T-helper 2 cell treated with Interferon-gamma antibody and Interleukin-4, amounts not matched to agents 100 ng/mL and 5 ng/mL, for 36 hours (primary cell): ENCODE results near the gene BEAN1. TPM values are rescaled to one million over a fixed set of nuclear protein-coding genes. Genes with fewer than 3 reads are reported as not detected.
"Not testable (repeated sequence)": the region's sequence is repeated elsewhere in the genome, so short reads cannot be mapped to it uniquely, and the experiment has no call there.

Experiments used
- intact Hi-C: fragments of 100-400 bp; cut with micrococcal nuclease; formaldehyde crosslinking; loops from one replicate; pipeline ENCODE4 v1.15.1; 2023
- total RNA-seq: library from RNA; stranded (reverse); gene quantifications from 2 replicates; pipeline ENCODE4 v1.2.3, GENCODE V29; 2022

BEAN1 gene
- total RNA-seq, 1 donor from 2014 or later = not detected

DNA sequence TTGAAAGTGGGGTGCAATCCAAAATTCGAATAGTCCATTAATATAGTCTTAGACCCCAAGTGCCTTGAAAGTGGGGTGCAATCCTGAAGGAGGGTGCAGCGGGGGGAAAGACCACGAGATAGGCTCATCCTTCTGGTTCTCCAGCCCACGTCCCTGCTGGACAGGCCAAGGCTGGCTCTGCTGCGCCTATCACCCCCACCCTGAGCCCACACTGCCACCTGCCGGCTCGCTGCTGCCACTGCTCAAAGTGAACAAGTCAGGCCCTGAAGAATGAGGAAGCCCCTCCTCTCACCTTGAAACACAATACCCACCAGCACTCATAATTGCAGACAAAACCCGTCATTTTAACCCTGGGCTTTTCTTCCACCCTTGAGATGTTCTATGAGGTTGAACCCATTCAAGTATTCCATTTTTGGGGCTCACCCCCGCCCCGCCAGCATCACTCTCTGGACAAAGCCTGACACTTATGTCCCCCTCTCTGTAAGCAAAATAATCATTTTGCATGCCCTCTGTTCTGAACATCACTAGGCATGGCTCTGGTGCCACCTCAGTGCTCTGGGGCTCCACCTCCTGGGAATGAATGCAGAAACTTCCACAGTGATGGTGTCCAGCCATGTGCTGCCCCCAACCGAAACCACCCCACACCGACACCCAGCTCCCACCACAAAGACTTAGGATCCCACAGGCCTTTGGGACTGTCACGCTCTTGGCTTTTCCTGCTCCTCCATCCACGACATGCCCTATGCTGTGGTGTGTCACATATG, 56.8 kb downstream of the BEAN1 start:
- intact Hi-C loops = loop anchor here (1.0 kb wide), 1 partner anchor 78 kb away; no protein-coding TSS in a partner anchor

DNA sequence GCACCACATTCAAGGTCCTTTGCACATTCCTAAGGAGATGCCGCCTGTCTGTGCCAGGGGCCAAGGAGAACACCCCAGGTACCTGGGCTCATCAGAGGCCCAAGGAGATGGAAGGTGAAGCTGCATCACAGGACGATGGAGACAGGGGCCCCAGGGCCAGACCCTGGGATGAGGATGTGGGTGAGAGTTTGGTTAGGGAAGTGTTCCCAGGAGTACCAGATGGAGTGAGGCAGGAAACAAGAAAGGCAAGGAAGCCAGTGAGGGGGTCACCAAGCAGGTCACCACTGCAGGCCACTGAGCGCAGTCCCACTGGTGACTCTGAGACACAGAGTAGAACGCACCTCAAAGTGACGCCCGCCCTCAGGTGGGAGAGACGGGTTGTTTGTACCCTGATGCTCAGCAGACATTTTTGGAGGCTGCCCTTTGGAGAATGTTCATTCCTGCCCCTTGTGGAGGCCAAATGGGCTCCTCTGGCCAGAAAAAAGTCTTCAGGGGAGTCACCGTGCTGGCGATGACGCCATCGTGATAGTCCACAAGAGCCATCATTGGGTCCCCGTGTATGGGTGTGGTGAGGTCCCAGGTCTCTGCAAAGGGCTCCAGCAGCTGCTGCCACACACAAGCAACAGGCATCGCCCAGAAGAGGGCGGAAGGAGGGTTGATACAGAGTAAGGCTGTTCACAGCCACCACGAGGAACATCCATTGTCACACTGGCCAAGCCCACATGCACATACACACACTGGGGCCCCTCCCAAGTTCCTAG, 57.5 kb downstream of the BEAN1 start:
- intact Hi-C loops = no loop called here

DNA sequence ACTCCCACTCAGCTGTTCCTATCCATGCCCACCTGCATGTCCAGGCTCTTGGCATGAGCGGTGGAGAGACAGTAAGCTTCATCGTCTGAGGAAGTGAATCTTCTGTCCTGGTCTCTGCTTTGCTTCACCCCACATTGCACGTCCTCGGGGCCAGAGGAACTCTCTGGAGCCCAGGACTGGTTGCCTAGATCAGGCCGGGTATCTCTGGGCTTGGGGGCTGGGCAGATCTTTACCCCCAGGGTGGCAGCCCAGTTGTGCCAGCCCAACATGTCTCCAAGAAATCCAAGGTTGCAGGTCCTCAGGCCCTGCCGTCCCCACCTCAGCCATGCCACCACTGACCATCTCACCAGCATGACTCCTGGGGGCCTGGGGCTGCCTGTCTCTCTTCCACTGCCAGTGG, 58.3 kb downstream of the BEAN1 start:
- intact Hi-C loops = no loop called here

DNA sequence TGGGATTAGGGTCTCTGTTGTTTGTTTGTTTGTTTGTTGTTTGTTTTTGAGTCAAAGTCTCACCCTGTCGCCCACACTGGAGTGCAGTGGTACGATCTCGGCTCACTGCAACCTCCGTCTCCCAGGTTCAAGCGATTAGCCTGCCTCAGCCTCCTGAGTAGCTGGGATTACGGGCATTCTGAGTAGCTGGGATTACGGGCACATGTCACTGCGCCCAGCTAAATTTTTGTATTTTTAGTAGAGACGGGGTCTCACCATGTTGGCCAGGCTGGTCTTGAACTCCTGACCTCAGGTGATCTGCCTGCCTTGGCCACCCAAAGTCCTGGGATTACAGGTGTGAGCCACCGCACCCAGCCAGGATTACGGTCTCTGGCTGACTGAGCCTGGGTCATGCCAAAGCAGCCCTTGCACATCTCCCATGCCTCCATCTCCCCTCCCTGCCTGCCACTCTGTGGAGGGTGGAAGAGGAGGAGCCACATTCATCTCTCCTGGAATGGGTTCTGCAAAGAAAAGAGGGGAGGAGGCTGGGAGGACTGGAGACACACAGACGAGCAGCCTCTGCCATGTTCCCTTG, 59.2 kb downstream of the BEAN1 start:
- intact Hi-C loops = no loop called here

DNA sequence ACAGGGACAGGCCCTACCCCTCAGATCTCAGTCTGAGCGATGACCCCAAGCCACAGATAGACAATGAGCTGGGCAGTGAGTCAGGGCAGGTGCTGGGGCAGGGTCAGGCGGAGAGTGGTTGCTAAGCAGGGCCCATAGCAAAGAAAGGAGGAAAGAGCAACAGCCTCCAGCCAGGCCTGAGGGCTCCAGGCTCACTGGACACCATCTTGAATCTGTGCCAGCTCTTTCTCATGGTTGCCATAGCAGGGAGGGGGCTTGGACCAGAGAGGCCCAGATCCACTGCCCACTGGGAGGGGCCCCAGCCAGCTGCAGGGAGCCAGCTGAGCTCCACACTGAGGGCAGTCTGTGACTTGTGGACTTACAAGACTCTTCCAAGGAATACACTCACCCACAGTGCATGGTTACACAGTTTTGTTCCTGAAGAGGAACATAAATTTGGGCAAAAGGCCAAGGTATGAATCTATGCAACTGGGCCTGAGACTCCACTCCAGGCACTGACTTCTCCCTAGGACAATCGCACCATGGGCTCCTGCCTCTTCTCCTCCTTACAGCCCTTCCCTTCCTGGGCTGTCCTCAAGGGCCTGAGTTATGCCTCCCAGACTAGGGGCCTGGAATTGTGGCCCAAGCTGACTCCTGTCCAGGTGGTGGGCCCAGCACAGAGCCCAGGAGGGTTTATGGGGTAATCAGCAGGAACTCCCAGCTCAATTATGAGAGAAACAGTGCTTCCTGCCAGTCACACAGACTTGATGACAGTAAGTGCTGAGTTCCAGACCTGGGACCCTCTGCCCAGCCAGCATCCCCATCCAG, 59.9 kb downstream of the BEAN1 start:
- intact Hi-C loops = no loop called here

DNA sequence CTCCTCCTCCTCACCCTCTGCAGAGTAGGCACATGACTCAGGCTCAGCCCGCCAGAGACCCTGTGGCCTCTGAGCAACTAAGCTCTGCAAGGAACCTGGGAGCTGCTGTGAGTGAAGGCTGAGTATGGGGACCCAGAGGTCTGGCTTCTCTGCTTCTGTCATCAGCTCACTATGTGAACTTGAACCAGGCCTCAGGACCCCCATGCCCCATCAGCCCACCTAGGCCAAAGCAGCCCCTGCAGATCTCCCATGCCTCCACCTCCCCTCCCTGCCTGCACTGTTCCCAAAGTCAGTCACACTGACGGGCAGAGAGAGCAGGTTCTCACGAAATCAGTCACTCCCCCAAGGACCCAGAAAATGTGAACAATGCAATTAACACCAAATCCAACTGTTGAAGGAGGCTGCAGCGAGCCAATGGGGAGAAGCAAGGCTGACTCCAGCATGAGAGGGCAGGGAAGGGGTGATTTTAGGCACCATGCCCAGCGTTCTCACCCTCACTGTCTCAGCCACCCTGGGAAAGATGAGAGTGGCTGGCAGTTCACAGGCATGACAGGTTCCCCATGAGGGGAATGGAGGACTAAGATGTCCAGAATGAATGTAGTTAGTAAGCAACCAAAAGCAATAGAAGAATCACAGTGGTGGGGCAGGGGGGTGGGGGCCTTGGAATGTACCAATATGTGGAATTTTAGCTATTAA, 60.6 kb downstream of the BEAN1 start:
- intact Hi-C loops = no loop called here

DNA sequence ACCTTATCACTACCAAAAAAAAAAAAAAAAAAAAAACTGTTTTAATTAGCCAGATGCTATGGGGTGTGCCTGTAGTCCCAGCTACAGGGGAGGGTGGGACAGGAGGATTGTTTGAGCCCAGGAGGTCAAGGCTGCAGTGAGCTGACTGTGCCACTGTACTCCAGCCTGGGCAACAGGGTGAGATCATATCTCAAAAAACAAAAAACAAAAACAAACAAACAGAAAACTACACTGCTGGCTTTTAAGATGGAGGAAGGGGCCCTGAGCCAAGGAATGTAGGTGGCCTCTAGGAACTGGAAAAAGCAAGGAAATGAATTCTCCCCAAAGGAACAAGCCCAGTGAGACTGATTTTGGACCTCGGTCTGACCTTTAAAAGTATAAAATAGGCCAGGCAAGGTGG, 61.4 kb downstream of the BEAN1 start:
- intact Hi-C loops = no loop called here

DNA sequence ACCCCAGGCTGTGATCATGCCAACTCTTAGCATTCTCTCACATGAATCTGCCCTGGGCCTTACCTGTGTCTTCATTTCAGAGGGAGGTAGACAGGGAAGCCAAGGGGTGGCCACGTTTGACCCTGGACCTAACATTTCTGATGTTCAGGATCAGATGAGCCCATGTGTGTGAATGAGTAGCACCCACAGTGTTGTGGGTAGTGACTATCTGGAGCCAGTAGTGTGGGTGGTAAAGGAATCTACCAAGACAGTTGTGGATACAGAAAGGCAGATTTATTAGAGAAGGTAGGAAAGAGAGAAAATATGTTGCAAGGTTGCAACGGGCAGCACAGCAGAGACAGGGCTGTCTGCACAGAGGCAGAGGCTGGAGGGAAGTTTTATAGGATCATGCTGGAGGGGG, 62.3 kb downstream of the BEAN1 start:
- intact Hi-C loops = no loop called here

DNA sequence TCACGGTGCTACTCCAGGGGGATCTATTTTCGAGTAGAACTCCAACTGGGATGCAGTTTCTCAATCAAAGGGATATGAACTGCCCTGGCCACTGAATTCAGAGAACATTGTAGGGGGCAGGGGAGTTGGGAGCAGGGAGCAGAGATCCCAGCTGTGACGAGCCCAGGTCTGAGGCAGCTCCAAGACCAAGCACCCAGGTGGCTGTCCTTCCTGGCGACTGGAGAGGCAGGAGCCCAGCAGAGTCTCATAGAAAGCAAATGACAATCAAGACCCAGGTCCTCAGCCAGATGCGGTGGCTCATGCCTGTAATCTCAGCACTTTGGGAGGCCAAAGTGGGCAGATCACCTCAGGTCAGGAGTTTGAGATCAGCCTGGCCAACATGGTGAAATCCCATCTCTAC, 62.7 kb downstream of the BEAN1 start:
- intact Hi-C loops = no loop called here

DNA sequence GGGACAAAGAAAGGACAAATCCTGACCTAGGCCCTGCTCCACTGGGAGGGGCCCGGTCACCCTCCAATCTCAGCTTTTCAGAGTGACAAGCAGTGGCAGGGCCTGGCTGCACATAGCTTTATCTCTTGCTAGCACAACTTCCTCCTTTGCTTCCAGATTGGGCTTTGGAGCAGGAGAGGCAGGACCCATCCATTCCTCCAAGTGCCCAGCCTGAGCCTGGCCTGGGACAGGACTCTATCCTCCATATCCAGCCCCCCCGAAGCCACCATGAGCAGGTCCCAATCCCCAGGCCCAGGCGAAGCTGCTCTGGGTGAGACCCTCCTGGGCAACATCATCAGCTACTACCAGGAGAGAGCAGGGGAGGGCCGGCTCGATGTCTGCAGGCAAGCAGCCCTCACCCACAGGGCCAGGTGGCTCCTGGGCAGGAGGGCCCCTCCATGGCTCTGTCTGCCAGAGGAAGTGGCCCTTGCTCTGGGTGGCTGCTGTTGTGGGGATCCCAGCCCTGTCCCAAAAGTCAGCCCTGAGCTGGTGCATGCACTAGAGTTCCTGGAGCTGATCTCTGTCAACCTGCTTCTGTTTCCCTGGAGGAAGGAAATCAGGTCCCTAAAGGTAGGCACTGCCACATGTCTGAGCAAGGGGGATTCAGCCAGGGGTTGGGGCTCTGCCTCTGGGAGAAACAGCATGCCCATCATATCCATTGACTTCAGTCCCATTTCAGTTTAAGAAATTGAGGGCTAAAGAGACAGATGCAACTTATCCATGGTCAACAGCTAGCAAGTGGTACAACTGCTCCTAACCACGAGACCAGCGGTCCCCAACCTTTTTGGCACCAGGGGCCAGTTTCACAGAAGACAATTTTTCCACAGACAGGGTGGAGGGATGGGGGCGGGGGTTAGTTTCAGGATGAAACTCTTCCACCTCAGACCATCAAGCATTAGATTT, 64.0 kb downstream of the BEAN1 start:
- intact Hi-C loops = no loop called here

DNA sequence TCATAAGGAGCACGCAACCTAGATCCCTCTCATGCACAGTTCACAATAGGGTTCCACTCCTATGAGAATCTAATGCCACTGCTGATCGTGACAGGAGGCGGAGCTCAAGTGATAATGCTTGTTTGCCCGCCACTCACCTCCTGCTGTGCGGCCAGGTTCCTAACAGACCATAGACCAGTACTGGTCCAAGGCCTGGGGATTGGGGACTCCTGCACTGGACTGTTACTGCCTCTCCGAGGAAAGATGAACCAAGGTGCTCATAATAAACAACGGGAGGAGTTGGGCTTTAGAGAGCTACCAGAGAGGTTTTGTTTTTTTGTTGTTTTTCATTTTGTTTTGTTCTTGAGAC, 64.6 kb downstream of the BEAN1 start:
- intact Hi-C loops = no loop called here

DNA sequence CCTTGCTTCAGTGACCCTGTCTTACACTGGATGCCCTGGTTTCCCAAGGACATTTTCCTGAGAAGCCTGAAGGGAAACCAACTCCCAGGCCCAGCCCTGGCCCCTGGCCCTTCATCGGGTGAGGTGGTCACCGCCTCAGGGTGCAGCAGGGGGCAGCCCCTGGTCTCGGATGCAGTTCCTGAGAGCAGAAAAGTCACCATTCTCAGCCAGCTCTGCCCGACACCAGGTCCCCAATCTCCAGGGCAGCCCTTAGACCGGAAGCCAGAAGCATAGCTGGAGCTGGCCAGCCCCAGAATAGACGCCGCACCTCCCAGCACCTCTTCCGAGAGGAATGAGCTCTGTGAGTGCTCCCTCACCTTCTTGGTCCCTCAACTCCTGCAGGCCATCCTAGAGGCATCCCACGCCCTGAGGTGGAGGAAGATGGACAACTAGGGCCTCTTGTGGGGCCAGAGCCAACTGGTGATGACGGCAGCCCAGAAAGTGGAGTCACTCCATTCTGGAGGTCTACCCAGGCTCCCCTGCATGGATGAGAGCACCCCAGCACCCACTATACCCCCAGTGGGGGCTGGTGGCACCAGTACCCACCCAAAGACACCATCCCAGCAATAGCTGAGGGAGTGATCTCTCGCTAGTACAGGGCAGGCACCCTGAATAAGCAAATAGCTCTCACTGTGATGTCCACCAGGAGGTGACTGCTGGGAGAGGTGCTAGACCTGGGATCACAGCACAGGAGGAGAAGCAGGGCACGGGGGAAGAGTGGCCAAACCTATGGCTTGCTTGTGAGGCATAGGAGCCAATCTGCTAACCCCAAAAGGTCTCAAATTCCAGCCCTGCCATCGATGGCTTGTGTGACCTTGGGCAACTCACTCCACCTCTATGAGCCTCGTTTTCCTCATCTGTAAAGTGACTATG, 66.7 kb downstream of the BEAN1 start:
- intact Hi-C loops = no loop called here

DNA sequence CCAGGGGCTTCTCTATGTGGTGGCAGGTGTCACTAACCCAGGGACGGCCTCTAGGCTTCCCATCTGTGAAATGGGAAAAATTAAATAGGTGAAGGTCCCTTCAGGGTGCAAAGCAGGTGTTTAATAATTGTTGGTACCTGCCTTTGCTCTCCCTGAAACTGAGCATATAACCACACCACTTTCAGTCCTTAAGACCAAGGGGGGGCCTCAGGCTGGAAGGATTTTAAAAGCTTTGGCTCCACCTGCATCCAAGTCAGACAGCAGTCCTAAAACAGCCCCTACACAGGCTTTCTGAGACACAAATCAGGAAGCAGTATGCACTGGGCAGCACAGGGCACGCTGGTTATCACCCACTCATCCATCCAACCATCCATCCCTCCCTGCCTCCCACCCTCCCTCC, 67.8 kb downstream of the BEAN1 start:
- intact Hi-C loops = no loop called here

DNA sequence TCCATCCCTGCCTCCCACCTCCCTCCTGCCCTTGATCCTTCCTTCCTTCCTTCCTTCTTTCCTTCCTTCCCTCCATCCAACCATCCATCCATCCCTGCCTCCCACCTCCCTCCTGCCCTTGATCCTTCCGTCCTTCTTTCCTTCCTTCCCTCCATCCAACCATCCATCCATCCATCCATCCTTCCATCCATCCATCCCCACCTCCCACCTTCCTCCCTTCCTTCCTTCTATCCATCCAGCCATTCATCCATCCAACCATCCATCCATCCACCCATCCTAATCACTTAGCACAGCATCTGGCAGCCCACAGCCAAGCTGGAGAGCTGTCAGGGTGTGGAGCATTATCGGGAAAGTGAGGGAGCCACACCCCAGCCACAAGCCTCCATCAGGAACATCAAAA, 68.3 kb downstream of the BEAN1 start:
- intact Hi-C loops = no loop called here

DNA sequence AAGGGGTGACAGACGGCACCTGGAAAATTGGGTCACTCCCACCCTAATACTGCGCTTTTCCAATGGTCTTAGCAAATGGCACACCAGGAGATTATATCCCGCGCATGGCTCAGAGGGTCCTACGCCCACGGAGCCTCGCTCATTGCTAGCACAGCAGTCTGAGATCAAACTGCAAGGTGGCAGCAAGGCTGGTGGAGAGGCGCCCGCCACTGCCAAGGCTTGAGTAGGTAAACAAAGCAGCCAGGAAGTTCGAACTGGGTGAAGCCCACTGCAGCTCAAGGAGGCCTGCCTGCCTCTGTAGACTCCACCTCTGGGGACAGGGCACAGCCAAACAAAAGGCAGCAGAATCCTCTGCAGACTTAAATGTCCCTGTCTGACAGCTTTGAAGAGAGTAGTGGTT, 69.1 kb downstream of the BEAN1 start:
- intact Hi-C loops = not testable (repeated sequence)

DNA sequence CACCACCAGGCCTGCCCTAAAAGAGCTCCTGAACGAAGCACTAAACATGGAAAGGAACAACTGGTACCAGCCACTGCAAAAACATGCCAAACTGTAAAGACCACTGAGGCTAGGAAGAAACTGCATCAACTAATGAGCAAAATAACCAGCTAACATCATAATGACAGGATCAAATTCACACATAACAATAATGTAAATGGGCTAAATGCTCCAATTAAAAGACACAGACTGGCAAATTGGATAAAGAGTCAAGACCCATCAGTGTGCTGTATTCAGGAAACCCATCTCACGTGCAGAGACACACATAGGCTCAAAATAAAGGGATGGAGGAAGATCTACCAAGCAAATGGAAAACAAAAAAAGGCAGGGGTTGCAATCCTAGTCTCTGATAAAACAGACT, 70.8 kb downstream of the BEAN1 start:
- intact Hi-C loops = not testable (repeated sequence)

DNA sequence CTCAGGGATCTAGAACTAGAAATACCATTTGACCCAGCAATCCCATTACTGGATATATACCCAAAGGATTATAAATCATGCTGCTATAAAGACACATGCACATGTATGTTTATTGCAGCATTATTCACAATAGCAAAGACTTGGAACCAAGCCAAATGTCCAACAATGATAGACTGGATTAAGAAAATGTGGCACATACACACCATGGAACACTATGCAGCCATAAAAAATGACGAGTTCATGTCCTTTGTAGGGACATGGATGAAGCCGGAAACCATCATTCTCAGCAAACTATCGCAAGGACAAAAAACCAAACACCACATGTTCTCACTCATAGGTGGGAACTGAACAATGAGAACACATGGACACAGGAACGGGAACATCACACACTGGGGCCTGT, 74.5 kb downstream of the BEAN1 start:
- intact Hi-C loops = not testable (repeated sequence)

DNA sequence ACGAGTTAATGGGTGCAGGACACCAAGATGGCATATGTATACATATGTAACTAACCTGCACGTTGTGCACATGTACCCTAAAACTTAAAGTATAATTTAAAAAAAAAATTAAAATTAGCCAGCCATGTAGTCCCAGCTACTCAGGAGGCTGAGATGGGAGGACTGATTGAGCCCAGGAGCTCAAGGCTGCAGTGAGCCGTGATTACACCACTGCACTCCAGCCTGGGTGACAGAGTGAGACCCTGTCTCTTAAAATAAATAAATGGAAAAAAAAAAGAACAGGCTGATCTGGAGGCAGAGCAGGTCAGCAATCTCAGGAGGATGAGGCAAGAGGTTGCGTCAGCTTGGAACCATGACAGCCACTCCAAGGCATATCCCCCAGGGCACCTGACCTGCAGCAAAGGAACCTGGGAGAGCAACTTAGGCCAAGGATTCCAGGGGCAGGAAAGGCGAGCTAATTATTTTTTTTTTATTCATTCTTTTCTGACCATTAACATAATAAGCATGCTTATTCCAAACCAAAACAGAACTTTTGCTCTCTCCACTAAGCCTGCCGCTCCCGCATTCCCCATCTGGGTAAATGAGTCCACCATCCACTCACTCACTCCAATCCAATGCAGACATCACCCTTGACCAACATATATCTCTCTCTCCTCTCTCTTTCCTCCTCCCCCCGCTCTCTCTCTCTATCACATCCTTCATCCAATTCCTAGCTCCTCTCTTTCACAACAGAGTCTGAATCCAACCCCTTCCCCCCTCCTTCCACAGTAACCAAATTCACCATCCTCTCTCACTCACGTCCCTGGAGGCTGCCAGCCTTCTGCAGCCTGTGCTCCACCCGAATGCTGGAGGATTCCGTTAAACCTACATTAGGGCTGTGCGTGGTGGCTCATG, 75.2 kb downstream of the BEAN1 start:
- intact Hi-C loops = no loop called here
